Caki2 (cell line): ENCODE data around the gene RNU6-1. TPM values are rescaled to one million over a fixed set of nuclear protein-coding genes. Genes with fewer than 3 reads are reported as not detected.

ENCODE experiments used
- DNase-seq: peaks from one replicate; pipeline ENCODE4 v3.0.0-alpha.2; 2015; ENCODE audit warnings: low read depth
- in situ Hi-C: cut with HindIII; loops from 2 replicates; pipeline ENCODE4 v1.10.0; 2016; ENCODE audit warnings: low sequenced_read_pairs, low pct_unique_long_range_greater_than_20kb, mixed read lengths
- total RNA-seq: library from RNA; depleted of rRNA; stranded (reverse); fragments of >200 nt; shearing (Covaris generic); gene quantifications from 2 replicates; pipeline ENCODE4 v1.2.3, GENCODE V29; 2014; ENCODE audit warnings: low replicate concordance; rRNA removed

RNU6-1 gene
- total RNA-seq, 1 experiment from 2014 or later = not detected

DNA sequence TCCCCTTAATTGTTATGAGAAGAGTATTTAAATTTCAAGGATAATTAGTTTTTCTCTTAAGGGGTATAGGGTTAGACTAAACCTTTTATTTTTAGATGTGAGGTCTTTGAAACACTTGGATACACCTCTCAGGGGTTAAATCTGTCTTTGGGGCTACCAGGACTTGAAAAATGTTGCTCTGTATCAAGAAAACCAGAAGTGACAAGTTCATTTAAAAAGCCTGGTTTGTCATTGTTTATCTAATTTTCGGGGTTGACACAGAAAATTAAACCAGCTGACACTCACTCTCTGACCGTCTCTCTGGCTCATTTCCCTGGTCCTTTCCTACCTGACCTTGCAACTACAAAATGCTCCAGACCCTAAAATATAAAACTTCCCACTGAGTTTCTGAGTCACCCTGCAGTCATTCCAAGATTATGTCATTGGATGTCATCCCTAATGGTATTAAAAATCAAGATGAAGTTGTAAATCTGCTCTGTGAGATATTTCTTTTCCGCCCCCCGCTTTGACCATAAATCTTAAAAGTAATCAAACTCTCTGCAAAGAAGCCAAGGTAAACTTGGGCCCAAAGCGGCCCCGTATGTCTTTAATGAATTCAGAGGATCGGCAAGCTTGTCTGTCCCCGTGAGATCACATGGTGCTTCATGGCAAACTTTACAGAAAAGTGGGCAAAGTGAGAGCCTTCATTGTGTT, 47.4 kb downstream of the RNU6-1 start:
- in situ Hi-C loops = no loop called here
- DNase-seq = peak; percentile 18

DNA sequence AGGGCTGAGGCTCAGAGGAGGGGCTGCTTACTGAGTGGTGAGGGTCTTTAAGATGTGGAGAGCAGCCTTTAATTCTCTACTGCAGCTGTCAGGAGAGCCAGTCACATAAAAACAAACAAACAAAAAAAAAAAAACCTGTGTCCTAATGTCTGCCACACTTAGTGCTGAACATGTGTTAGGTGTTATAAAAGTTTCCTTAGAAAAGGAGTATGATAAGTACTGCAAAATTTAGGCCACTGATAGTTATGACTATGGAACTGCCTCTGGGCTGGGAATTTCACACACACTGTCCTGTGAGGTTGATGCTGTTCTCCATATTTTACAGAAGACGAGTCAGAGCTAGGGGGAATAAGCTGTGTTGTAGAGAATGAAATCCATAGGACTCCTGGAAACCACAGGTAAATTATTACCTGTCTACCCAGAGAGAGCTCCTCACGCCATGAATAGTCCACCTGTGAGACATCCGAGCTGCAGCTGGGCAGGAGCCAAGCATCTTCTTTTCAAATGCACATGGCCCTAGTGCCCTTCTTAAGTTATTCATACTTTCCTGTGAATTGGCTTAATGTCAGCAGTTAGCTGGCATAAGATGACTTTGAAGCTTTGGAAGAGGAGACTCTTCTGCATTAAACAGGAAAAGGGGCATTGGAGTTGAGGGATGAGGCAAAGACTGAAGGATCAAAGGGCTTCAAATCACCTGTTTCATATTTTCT, 49.1 kb downstream of the RNU6-1 start:
- no peak for DNase-seq
- in situ Hi-C loops = no loop called here

Other genes with a start within 250 kb of the RNU6-1 start
- gene SKOR1, start 14.5 kb downstream of the RNU6-1 start, total RNA-seq = 0.61 TPM in 1 of 2 replicates, not detected in the other
- gene PIAS1, start 214.3 kb upstream of the RNU6-1 start, total RNA-seq = 3.6 and 26.2 TPM in 2 replicates